Tibial artery (tissue), 4 donors: Measurements from ENCODE around the gene SPRYD7.

Source experiments
- DNase-seq, 2 donors: peaks; one replicate each; pipeline ENCODE4 v3.0.0-alpha.2; 2019
- H3K27ac ChIP-seq, 2 donors: fragments of 200-600 bp; sonication (generic) in 1 of 2; 1 replicate in 1 of 2; 2 replicates in 1 of 2; pipeline ENCODE4 v1.5.1; 2018 to 2019; ENCODE audit warnings: mild to moderate bottlenecking in 1 of 2
- H3K27me3 ChIP-seq, 2 donors: fragments of 200-600 bp; sonication (generic) in 1 of 2; one replicate each; pipeline versions ENCODE4 v1.5.1 to v1.6.0; 2016 to 2019
- H3K36me3 ChIP-seq, 3 donors: fragments of 200-600 bp; sonication (generic) in 2 of 3; one replicate each; pipeline ENCODE4 v1.5.1; 2016 to 2019; ENCODE audit warnings: mild to moderate bottlenecking in 2 of 3
- H3K4me1 ChIP-seq, 4 donors: fragments of 200-600 bp; sonication (generic) in 2 of 4; 1 replicate in 3 of 4; 2 replicates in 1 of 4; pipeline ENCODE4 v1.5.1; 2016 to 2019
- H3K4me3 ChIP-seq, 2 donors: fragments of 200-600 bp; sonication (generic) in 1 of 2; 1 replicate in 1 of 2; 2 replicates in 1 of 2; pipeline ENCODE4 v1.5.1; 2018 to 2019; ENCODE audit warnings: mild to moderate bottlenecking in 2 of 2
- H3K9me3 ChIP-seq, 3 donors: fragments of 200-600 bp; sonication (generic) in 1 of 3; one replicate each; pipeline ENCODE4 v1.5.1; 2016 to 2019
- intact Hi-C: fragments of 100-400 bp; cut with DNase I; formaldehyde crosslinking; loops from one replicate; pipeline ENCODE4 v1.15.0; 2023; ENCODE audit warnings: low total_unique reads
- TF ChIP-seq, protein P1 (sequence below), 2 experiments: fragments of 200-600 bp in 1 of 2; fragments of 450-650 bp in 1 of 2; IDR thresholded peaks; one replicate each; pipeline ENCODE4 v1.5.1; 2017 to 2019; ENCODE audit warnings: antibody characterized with exemption in 2 of 2, mild to moderate bottlenecking in 1 of 2, moderate library complexity in 1 of 2

The SPRYD7 gene

DNA sequence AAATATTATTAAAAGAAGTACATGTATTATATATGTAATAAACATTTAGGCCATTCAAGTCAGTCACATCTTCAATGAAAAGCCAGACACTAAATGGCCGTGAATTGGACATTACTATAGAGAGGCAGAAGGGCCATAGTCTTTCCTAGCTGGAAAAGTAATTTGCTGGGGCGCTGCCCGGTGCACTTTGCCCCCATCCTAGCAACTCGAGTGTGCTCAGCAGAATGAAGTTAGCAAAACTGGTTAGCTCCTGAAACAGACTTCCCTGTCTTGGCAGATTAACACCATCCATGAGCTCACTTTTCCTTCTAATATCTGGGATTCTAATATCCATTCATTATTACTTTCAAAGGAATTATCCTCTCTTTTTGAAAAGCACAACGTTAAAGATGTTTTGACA lies 2.8 kb upstream of the SPRYD7 start:
- Histone ChIP-seq H3K27me3 (no peaks in the 10 kb centered on the region), H3K27ac (no peak overlapping the region), H3K36me3 (no peaks in the 10 kb centered on the region), H3K4me3 (no peak overlapping the region), H3K4me1 (peaks cover 0 to 25% (median 11%) of the 10 kb centered on the region in 4 donors), H3K9me3 (no peaks in the 10 kb centered on the region)
- intact Hi-C loops: loop anchor here (5.0 kb wide), 3 partner anchors 58 to 147 kb away; partner anchors contain the start of genes KPNA3 and TRIM13
- no peak for DNase-seq
- TF ChIP-seq, protein P1, sequence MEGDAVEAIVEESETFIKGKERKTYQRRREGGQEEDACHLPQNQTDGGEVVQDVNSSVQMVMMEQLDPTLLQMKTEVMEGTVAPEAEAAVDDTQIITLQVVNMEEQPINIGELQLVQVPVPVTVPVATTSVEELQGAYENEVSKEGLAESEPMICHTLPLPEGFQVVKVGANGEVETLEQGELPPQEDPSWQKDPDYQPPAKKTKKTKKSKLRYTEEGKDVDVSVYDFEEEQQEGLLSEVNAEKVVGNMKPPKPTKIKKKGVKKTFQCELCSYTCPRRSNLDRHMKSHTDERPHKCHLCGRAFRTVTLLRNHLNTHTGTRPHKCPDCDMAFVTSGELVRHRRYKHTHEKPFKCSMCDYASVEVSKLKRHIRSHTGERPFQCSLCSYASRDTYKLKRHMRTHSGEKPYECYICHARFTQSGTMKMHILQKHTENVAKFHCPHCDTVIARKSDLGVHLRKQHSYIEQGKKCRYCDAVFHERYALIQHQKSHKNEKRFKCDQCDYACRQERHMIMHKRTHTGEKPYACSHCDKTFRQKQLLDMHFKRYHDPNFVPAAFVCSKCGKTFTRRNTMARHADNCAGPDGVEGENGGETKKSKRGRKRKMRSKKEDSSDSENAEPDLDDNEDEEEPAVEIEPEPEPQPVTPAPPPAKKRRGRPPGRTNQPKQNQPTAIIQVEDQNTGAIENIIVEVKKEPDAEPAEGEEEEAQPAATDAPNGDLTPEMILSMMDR (IDR thresholded peaks at IDR 0.05): no peak

DNA sequence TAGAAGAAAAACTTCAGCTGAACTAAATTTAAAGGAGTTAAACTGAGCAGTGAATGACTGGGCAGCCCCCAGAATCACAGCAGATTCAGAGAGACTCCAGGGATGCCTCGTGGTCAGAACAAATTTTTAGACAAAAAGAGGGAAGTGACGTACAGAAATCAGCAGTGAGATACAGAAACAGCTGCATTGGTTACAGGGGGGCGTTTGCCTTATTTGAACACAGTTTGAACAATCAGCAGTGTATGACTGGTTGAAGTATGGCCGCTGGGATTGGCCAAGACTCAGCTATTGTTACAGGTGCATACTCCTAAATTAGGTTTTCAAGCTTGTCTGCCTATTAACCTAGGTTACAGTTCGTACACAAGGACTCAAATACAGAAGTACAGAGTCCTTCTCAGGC lies 2.2 kb upstream of the SPRYD7 start:
- no peaks in the 10 kb centered on the region for H3K9me3 ChIP-seq
- no peak for DNase-seq
- peaks cover 0 to 31% (median 12%) of the 10 kb centered on the region in 4 donors for H3K4me1 ChIP-seq
- intact Hi-C loops: loop anchor here (5.0 kb wide), 3 partner anchors 59 to 146 kb away; partner anchors contain the start of genes KPNA3 and TRIM13
- H3K27me3 ChIP-seq: no peaks in the 10 kb centered on the region
- no peaks in the 10 kb centered on the region for H3K36me3 ChIP-seq
- TF ChIP-seq, protein P1 (IDR thresholded peaks at IDR 0.05): no peak
- H3K27ac ChIP-seq: no peak overlapping the region
- no peak overlapping the region for H3K4me3 ChIP-seq

DNA sequence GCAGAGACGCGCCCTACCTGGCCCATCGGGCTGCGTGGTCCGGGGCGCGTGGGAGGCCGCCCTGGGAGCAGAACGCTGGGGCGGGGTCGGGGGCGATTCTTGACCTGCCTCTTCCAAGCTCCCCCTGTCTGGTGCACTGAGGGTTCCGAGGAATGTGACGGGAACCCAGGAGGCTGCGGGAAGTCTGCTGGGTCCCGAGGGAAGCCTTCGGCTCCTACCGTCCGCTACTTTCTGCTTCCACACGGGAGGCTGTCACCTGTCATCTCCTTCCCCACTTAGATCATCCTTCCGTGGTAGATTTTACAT lies 781 bp upstream of the SPRYD7 start:
- peak overlapping the region; percentile 76 to 94 for H3K4me3 ChIP-seq
- H3K27me3 ChIP-seq: no peaks in the 10 kb centered on the region
- peak overlapping the region; percentile 57 to 59 for H3K27ac ChIP-seq
- no peaks in the 10 kb centered on the region for H3K36me3 ChIP-seq
- peaks cover 0 to 42% (median 21%) of the 10 kb centered on the region in 4 donors for H3K4me1 ChIP-seq
- no peaks in the 10 kb centered on the region for H3K9me3 ChIP-seq
- DNase-seq: no peak
- intact Hi-C loops: loop anchor here (5.0 kb wide), 3 partner anchors 60 to 145 kb away; partner anchors contain the start of genes KPNA3 and TRIM13
- TF ChIP-seq, protein P1 (IDR thresholded peaks at IDR 0.05): no peak

DNA sequence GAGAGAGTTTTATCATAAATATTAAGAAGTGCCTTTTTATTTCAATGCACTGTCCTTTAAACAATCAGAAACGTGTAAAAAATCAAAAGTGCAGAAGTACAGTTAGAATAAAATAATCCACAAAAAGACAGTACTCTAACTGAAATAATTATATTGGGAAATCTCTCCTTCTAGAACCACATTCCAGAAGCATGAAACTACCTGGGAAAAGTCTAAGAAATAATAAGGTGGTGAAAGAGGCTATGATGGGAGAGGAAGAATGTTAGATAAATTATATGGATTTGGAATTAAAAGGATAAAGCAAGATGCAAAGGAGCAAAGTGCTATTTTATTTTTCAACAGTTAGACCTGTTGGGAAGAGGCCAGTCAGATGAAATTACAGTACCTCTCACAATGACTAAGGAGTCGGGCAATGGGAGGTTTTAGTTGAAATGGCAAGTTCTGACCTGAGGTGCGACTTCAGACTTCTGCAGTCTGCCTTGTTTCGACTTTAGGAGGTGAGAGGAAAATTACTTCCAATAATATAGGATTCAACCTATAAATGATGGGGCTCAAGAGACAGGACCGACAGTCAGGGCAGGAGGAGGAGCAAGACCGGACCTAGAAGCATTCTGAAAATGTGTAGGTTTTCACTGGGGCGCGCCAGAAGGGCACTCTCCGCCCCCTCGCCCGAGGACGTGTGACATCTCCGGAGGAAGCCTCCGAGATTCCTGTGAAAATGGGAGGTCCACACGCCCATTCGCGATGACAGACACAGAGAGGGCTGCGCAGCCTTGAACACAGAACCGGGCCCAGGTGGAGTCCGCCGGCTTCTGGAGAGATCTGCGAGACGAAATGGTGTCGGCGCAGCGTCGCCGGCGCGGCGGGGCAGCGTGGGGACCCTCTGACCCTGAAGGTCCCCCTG lies 717 bp downstream of the SPRYD7 start:
- peaks cover 0 to 2% (median 2%) of the 10 kb centered on the region in 3 donors for H3K36me3 ChIP-seq
- intact Hi-C loops: loop anchor here (5.0 kb wide), 3 partner anchors 62 to 143 kb away; partner anchors contain the start of genes KPNA3 and TRIM13
- peak; percentile 34 to 71 for DNase-seq

DNA sequence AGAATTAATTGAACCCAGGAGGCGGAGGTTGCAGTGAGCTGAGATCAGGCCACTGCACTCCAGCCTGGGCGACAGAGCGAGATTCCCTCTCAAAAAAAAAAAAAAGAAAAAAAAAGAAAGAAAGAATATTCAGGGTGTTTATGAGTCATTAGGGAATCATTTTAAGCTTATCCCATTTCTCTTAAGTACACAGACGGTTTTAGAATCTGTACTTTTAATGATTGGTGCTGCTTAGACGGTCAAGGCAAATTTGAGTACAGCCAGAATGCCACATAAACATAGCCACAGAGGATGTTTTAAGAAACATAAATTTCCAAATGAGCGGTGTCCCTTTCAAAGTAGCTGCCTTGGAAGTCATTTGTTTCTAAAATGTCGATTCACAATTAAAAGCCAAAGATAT lies 2.6 kb downstream of the SPRYD7 start:
- peaks cover 6 to 9% (median 8%) of the 10 kb centered on the region in 3 donors for H3K36me3 ChIP-seq
- no peak overlapping the region for H3K27ac ChIP-seq
- H3K27me3 ChIP-seq: no peaks in the 10 kb centered on the region
- no peak overlapping the region for H3K4me3 ChIP-seq
- intact Hi-C loops: no loop called here
- TF ChIP-seq, protein P1 (IDR thresholded peaks at IDR 0.05): no peak
- no peak for DNase-seq
- H3K9me3 ChIP-seq: no peaks in the 10 kb centered on the region
- peaks cover 0 to 37% (median 21%) of the 10 kb centered on the region in 4 donors for H3K4me1 ChIP-seq

More for the DNA sequence above, 717 bp downstream of the SPRYD7 start:
- H3K4me3 ChIP-seq: peak overlapping the region; percentile 76 to 94
- no peaks in the 10 kb centered on the region for H3K27me3 ChIP-seq
- H3K4me1 ChIP-seq: peaks cover 0 to 42% (median 21%) of the 10 kb centered on the region in 4 donors
- H3K27ac ChIP-seq: peak overlapping the region; percentile 78 to 91
- TF ChIP-seq, protein P1 (IDR thresholded peaks at IDR 0.05): no peak
- no peaks in the 10 kb centered on the region for H3K9me3 ChIP-seq
